ENCODE results near the gene OR14J1. TPM values are rescaled to one million over a fixed set of nuclear protein-coding genes. Genes with fewer than 3 reads are reported as not detected.

The OR14J1 gene
- total and polyA plus RNA-seq, 2 donors: under 0.01 TPM; not detected in 1

Other genes starting within 250 kb of the OR14J1 start
- gene OR2B3, start 214.4 kb upstream of the OR14J1 start, total RNA-seq: not detected
- not detected for gene OR2B3, start 214.4 kb upstream of the OR14J1 start, polyA plus RNA-seq
- gene OR2J1, start 202.2 kb upstream of the OR14J1 start, total RNA-seq: not detected
- 0.02 TPM for gene OR2J1, start 202.2 kb upstream of the OR14J1 start, polyA plus RNA-seq
- gene OR2J3, start 193.6 kb upstream of the OR14J1 start, total RNA-seq: not detected
- gene OR2J3, start 193.6 kb upstream of the OR14J1 start, polyA plus RNA-seq: 0.05 TPM
- gene OR2J2, start 130.8 kb upstream of the OR14J1 start, total RNA-seq: not detected
- gene OR2J2, start 130.8 kb upstream of the OR14J1 start, polyA plus RNA-seq: not detected
- not detected for gene OR5V1, start 67.2 kb downstream of the OR14J1 start, total RNA-seq
- gene OR5V1, start 67.2 kb downstream of the OR14J1 start, polyA plus RNA-seq: not detected
- not detected for gene OR12D3, start 73.6 kb downstream of the OR14J1 start, total RNA-seq
- not detected for gene OR12D3, start 73.6 kb downstream of the OR14J1 start, polyA plus RNA-seq
- not detected for gene OR12D2, start 93.9 kb downstream of the OR14J1 start, total RNA-seq
- not detected for gene OR12D2, start 93.9 kb downstream of the OR14J1 start, polyA plus RNA-seq
- not detected for gene OR12D1, start 113.2 kb downstream of the OR14J1 start, total RNA-seq
- gene OR12D1, start 113.2 kb downstream of the OR14J1 start, polyA plus RNA-seq: not detected
- not detected for gene OR10C1, start 137.6 kb downstream of the OR14J1 start, total RNA-seq
- not detected for gene OR10C1, start 137.6 kb downstream of the OR14J1 start, polyA plus RNA-seq
- gene OR11A1, start 155.4 kb downstream of the OR14J1 start, total RNA-seq: under 0.01 TPM
- 0.02 TPM for gene OR11A1, start 155.4 kb downstream of the OR14J1 start, polyA plus RNA-seq
- not detected for gene OR2H1, start 155.5 kb downstream of the OR14J1 start, total RNA-seq
- 0.05 TPM for gene OR2H1, start 155.5 kb downstream of the OR14J1 start, polyA plus RNA-seq
- gene MAS1L, start 186.3 kb downstream of the OR14J1 start, total RNA-seq: not detected
- not detected for gene MAS1L, start 186.3 kb downstream of the OR14J1 start, polyA plus RNA-seq

Data from thymus (tissue), 2 donors.